Muscle layer of duodenum (tissue), 2 donors: ENCODE measurements around the gene SYNE1.

ENCODE experiments used
- H3K27ac ChIP-seq: one replicate; pipeline ENCODE4 v1.7.0; 2013; ENCODE audit warnings: mild to moderate bottlenecking, low read length
- H3K27me3 ChIP-seq: one replicate; pipeline ENCODE4 v1.7.0; 2013; ENCODE audit warnings: low read depth, mild to moderate bottlenecking, control low read depth, low read length
- H3K36me3 ChIP-seq, 2 donors: one replicate each; pipeline ENCODE4 v1.7.0; 2013; ENCODE audit warnings: low read length in 2 of 2, control low read depth in 1 of 2, mild to moderate bottlenecking in 1 of 2; ENCODE audit not compliant: insufficient read depth in 2 of 2, control insufficient read depth in 1 of 2
- H3K4me1 ChIP-seq, 2 donors: one replicate each; pipeline ENCODE4 v1.7.0; 2013; ENCODE audit warnings: low read length in 2 of 2, mild to moderate bottlenecking in 2 of 2, control low read depth in 1 of 2, moderate library complexity in 1 of 2; ENCODE audit not compliant: insufficient read depth in 2 of 2, control insufficient read depth in 1 of 2
- H3K4me3 ChIP-seq, 2 donors: one replicate each; pipeline ENCODE4 v1.7.0; 2013; ENCODE audit warnings: low read length in 2 of 2, low read depth in 1 of 2, mild to moderate bottlenecking in 1 of 2
- H3K9me3 ChIP-seq, 2 donors: one replicate each; pipeline ENCODE4 v1.7.0; 2013; ENCODE audit warnings: low read length in 2 of 2, control low read depth in 1 of 2, mild to moderate bottlenecking in 1 of 2; ENCODE audit not compliant: control insufficient read depth in 1 of 2
- donor health status: healthy.

Gene SYNE1

DNA sequence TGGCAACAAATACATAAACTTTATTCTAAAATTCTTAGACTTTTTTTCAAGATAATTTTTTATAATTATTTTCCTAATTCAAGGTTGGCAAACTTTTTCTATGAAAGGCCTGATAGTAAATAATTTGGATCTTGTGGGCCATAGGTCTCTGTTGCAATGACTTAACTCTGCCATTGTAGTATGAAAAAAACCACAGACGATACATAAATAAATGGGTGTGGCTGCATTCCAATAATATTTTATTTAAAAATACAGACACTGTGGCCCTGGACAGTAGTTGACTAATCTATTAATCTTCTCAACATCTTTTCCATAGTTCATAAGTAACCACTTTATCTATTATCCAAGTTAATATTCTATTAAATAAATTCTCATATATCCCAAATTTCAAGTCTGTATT lies 281.1 kb downstream of the SYNE1 start:
- H3K9me3 ChIP-seq = no peaks in the 10 kb centered on the region
- H3K27ac ChIP-seq = no peak overlapping the region
- peaks cover 51 to 72% of the 10 kb centered on the region in 2 donors for H3K36me3 ChIP-seq
- H3K4me1 ChIP-seq = no peaks in the 10 kb centered on the region
- H3K4me3 ChIP-seq = no peak overlapping the region
- no peaks in the 10 kb centered on the region for H3K27me3 ChIP-seq

DNA sequence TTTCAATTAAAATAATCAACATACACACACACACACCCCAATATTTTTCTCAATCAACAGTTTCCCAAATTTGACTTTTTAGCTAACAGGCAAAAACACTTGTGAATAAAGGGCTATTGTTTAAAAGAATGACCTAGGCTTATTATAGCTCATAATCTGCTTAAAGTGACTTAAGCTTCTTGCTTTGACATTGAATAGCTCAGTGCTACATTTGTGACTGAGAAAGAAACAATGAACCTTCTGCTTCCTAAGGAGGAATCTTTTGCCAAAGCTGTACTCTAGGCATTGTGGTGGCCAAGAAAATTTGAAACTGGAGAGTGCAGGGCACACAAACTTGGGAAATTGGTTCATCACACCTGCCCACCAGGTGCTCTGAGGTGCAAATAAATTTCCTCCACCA lies 282.0 kb downstream of the SYNE1 start:
- H3K27ac ChIP-seq = no peak overlapping the region
- H3K4me3 ChIP-seq = no peak overlapping the region
- peaks cover 52 to 70% of the 10 kb centered on the region in 2 donors for H3K36me3 ChIP-seq

DNA sequence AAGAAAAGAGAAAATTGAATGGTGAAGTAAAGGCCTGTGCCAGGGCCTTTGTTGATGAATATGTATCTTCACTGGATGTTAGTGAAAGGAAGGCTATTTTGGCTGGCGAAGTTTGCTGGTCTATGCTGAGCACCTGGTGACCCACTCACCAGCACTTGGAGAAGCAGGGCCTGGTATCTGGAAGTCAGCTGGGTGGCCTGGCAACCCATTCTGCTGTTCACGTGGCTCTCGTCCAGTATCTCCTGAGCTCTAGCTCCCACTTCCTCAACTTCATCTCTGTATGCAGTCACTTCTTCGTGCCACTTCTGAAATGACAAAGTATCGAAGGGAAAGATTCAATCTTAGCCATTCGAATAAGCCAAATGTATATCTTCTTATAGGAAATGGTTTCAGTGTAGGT lies 283.7 kb downstream of the SYNE1 start:
- H3K4me3 ChIP-seq = no peak overlapping the region
- no peaks in the 10 kb centered on the region for H3K27me3 ChIP-seq
- no peaks in the 10 kb centered on the region for H3K9me3 ChIP-seq
- no peaks in the 10 kb centered on the region for H3K4me1 ChIP-seq
- peaks cover 59 to 74% of the 10 kb centered on the region in 2 donors for H3K36me3 ChIP-seq
- no peak overlapping the region for H3K27ac ChIP-seq

More for the DNA sequence above, 282.0 kb downstream of the SYNE1 start:
- no peaks in the 10 kb centered on the region for H3K9me3 ChIP-seq
- no peaks in the 10 kb centered on the region for H3K27me3 ChIP-seq
- H3K4me1 ChIP-seq = no peaks in the 10 kb centered on the region

DNA sequence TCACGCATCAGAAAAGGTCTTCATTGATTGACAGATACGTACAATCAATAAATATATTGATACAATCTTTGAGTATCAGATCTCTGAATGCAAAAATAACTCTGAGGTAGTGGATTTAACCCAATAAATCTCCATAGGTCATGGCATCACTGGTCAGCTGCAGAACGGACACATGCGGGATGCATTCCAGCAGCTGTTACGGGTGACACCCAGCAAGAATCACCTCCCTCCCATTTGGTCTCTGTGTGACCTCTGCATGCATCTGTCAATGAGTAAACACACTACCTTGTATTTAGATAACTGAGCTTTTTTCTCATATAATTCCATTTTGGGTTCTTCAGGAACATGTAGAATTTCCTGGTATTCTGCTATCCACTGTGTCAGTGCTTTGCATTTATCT lies 285.4 kb downstream of the SYNE1 start:
- H3K4me3 ChIP-seq = no peak overlapping the region
- no peaks in the 10 kb centered on the region for H3K4me1 ChIP-seq
- no peak overlapping the region for H3K27ac ChIP-seq
- H3K36me3 ChIP-seq = peaks cover 45 to 61% of the 10 kb centered on the region in 2 donors
- no peaks in the 10 kb centered on the region for H3K9me3 ChIP-seq
- H3K27me3 ChIP-seq = no peaks in the 10 kb centered on the region

DNA sequence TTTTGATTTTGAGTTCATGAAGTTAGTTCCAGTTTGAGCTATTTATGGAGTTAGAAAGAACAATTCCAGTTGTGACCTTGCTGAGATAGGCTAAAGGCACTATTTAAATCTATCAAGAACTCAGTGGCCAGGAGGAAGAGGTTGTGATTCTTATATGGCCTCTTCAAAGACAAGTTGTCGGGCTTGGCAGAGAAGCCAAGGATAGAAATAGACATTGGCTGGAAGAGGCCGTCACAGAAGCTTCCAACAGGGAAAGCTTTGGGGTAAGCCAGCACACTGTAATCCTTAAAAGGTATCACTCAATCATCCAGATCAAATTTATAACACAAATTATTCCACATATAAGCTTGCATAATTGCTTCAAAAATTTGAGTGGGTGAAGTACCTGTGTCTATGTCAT lies 286.1 kb downstream of the SYNE1 start:
- Histone ChIP-seq H3K4me3 (no peak overlapping the region), H3K9me3 (no peaks in the 10 kb centered on the region), H3K36me3 (peaks cover 44 to 65% of the 10 kb centered on the region in 2 donors), H3K27ac (no peak overlapping the region), H3K4me1 (no peaks in the 10 kb centered on the region), H3K27me3 (no peaks in the 10 kb centered on the region)

DNA sequence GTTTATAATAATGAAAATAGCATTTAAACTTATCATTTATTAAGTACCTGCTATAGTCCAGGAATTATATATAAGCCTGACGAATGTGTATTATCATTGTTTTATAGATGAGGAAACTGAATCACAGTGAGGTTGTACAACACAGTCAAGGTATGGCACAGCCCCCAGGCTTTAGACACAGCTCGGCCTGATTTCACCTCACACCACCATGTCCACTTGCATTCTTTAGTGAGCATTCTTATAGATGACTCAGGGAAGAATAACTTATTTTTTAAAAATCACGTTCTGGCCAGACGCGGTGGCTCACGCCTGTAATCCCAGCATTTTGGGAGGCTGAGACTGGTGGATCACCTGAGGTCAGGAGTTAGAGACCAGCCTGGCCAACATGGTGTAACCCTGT lies 289.0 kb downstream of the SYNE1 start:
- H3K9me3 ChIP-seq = no peaks in the 10 kb centered on the region
- H3K4me3 ChIP-seq = no peak overlapping the region
- H3K27ac ChIP-seq = no peak overlapping the region
- H3K4me1 ChIP-seq = no peaks in the 10 kb centered on the region
- H3K27me3 ChIP-seq = no peaks in the 10 kb centered on the region
- H3K36me3 ChIP-seq = peaks cover 38 to 60% of the 10 kb centered on the region in 2 donors

DNA sequence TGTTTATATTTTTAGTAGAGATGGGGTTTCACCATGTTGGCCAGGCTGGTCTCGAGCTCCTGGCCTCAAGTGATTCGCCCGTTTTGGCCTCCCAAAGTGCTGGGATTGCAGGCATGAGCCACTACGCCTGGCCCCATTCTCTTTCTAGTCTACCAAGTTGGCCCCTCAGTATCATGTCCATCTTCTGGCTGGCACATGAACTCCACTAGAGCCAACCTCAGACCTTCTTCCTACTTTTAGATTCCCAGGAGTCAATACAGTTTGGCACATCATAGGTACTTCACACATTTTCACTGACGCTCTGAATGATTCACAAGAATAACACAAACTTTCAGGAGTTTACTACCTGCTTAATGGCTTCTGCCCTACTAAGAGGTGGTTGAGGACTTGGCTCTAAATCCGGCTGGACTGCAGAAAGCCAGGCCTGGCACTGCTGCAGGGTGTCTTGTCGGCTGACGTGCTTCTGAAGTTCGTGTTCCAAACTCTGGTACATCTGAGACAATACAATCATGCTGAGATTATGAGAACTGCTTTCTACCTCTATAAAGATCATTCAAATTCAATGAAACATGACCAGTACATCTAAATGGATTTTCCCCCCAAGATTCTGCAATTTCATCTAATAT lies 293.3 kb downstream of the SYNE1 start:
- Histone ChIP-seq H3K4me3 (no peak overlapping the region), H3K4me1 (no peaks in the 10 kb centered on the region), H3K27me3 (no peaks in the 10 kb centered on the region), H3K27ac (no peak overlapping the region), H3K36me3 (peaks cover 21 to 62% of the 10 kb centered on the region in 2 donors), H3K9me3 (no peaks in the 10 kb centered on the region)

DNA sequence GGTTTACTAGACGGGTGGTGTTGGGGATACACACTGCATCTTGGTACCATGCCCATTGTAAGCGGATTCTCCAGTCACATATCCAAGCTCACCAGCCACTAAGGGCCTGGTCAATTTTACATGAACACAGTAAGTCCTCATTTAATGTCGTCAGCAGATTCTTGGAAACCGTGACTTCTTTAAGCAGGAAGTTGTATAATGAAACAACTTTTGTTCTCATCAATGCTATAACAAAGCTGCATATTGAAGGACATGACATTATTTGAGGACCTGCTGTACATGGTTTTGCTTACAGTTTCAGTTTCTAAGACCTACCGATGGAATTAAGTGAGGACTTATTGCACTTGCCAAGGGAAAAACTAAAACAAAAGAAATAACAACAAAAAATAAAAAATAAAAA lies 295.6 kb downstream of the SYNE1 start:
- Histone ChIP-seq H3K9me3 (no peaks in the 10 kb centered on the region), H3K27ac (no peak overlapping the region), H3K4me1 (no peaks in the 10 kb centered on the region), H3K36me3 (peaks cover 22 to 72% of the 10 kb centered on the region in 2 donors), H3K27me3 (no peaks in the 10 kb centered on the region), H3K4me3 (no peak overlapping the region)

DNA sequence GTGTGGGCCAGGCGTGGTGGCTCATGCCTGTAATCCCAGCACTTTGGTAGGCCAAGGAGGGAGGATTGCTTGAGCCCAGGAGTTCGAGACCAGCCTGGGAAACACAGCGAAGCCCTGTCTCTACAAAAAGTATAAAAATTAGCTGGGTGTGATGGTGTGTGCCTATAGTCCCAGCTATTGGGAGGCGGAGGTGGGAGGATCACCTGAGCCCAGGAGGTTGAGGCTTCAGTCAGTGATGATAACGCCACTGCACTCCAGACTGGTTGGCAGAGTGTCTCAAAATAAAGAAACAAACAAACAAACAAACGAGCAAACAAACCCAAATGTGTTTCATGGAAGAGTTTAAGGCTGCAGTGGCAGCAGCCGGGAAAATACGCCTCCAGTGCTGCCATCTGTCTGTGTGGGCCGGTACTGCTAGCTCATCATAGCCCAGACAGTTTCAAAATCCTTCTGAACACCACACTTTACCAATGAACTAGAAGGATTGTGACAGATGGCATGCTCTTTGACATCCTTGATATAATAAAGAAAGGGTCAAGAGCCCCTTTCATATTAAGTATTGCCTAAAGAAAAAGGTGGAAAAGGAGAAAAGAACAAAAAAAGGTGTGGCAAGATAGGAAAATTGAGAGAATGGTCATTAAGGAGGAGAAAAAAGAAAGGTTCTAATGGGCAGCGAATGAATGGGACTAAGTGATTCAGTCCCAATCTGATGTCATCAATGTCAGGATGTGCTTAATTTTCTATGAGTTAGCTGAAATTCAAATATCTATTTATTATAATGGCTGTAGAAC lies 298.6 kb downstream of the SYNE1 start:
- no peaks in the 10 kb centered on the region for H3K4me1 ChIP-seq
- H3K27me3 ChIP-seq = no peaks in the 10 kb centered on the region
- no peak overlapping the region for H3K4me3 ChIP-seq
- H3K27ac ChIP-seq = no peak overlapping the region
- H3K36me3 ChIP-seq = peaks cover 33 to 79% of the 10 kb centered on the region in 2 donors
- no peaks in the 10 kb centered on the region for H3K9me3 ChIP-seq

DNA sequence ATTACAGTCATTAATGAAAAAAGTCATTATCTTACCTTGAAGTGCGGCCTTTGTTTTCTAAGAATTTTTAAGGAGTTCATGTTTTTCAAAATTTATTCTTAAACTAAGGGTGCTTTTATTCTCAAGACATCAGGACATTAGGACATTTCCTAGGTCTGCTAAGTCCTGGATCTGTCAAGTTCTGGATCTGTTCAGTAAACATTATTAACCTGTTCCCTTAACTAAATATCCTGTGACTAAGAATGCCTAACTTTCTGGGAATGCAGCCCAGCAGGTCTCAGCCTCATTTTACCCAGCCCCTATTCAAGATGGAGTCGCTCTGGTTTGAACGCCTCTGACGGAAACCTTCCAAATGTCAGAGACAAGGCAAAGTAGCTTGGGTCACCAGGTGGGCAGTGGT lies 302.6 kb downstream of the SYNE1 start:
- Histone ChIP-seq H3K4me3 (no peak overlapping the region), H3K4me1 (no peaks in the 10 kb centered on the region), H3K36me3 (peaks cover 31 to 86% of the 10 kb centered on the region in 2 donors), H3K27me3 (no peaks in the 10 kb centered on the region), H3K27ac (no peak overlapping the region), H3K9me3 (no peaks in the 10 kb centered on the region)

DNA sequence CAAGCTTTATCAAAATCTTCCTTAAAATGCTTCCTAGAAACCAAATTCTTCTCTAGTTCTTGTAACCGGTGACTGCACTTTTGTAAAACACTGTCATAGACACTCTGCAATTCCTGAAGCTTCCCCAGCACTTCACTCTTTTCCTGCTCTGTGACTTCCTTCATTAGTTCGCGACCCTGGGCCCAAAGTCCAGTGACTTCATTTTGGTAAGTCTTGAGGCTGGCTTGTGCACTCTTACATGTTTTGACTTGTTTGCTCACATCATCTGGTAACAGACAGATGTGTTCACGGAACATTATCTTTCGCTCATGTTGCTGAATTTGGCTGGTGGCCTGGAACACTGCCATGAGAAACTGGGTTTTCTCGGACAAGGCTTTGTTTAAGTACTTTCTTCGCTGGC lies 306.2 kb downstream of the SYNE1 start:
- no peaks in the 10 kb centered on the region for H3K4me1 ChIP-seq
- H3K9me3 ChIP-seq = no peaks in the 10 kb centered on the region
- H3K27ac ChIP-seq = no peak overlapping the region
- no peaks in the 10 kb centered on the region for H3K27me3 ChIP-seq
- H3K4me3 ChIP-seq = no peak overlapping the region
- peaks cover 22 to 71% of the 10 kb centered on the region in 2 donors for H3K36me3 ChIP-seq
